GM12878 (cell line): Measurements from ENCODE around the gene AFF1.

Source experiments
- CREM ChIP-seq: IDR thresholded peaks from 2 replicates; pipeline ENCODE4 v1.6.1; 2014; ENCODE audit warnings: antibody characterized with exemption, low read depth
- EZH2 ChIP-seq: IDR thresholded peaks from 2 replicates; pipeline ENCODE4 v1.6.1; 2012; ENCODE audit warnings: low read depth, mild to moderate bottlenecking, control low read depth, inconsistent platforms, low read length, borderline replicate concordance; ENCODE audit not compliant: control insufficient read depth
- HCFC1 ChIP-seq: fragments of 150-350 bp; IDR thresholded peaks from 2 replicates; pipeline ENCODE4 v1.6.1; 2014; ENCODE audit warnings: low read length
- POLR2A ChIP-seq: IDR thresholded peaks from 2 replicates; pipeline ENCODE4 v1.6.1; 2011; ENCODE audit warnings: low read depth, mild to moderate bottlenecking, low read length
- SMARCA5 ChIP-seq: fragments of 450-650 bp; IDR thresholded peaks from 2 replicates; pipeline ENCODE4 v1.6.1; 2017; ENCODE audit warnings: mild to moderate bottlenecking
- SMC3 ChIP-seq: IDR thresholded peaks from 2 replicates; pipeline ENCODE4 v1.6.1; 2011; ENCODE audit warnings: low read length, improper control_type of control experiment, borderline replicate concordance
- TF ChIP-seq, protein P1 (sequence below), 3 experiments: IDR thresholded peaks in 2 of 3; conservative IDR thresholded peaks in 1 of 3; 2 replicates each; pipeline ENCODE4 v1.5.1; 2011; ENCODE audit warnings: low read depth in 3 of 3, low read length in 3 of 3, mild to moderate bottlenecking in 3 of 3, control low read depth in 2 of 3, moderate library complexity in 2 of 3, inconsistent platforms in 1 of 3, mixed read lengths in 1 of 3; ENCODE audit not compliant: control insufficient read depth in 2 of 3, insufficient read depth in 1 of 3; ENCODE audit errors: extremely low read depth in 1 of 3
- TF ChIP-seq, protein P2 (sequence below): IDR thresholded peaks from 2 replicates; pipeline ENCODE4 v1.6.1; 2012; ENCODE audit warnings: low read depth, low read length, improper control_type of control experiment
- TF ChIP-seq, protein P3 (sequence below): IDR thresholded peaks from 2 replicates; pipeline ENCODE4 v1.6.1; 2012; ENCODE audit warnings: mild to moderate bottlenecking, low read depth, low read length

DNA sequence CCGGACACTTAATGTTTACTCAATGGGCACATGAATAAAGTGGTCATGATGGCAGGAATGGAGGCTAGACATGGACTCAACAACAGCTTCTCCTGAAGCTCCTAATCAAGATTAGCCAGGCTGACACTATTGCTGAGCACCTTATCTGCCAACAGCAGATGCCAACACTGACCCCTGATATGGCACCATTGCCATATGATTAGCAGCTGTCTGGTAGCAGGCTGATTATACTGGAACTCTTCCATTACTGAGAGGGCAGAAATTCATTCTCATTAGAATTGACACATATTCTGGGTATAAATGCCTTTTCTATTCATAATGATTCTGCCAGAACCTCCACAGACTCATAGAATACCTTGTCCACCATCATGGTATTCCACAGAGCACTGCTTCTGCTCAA, 18.4 kb upstream of the AFF1 start:
- TF ChIP-seq, protein P1, sequence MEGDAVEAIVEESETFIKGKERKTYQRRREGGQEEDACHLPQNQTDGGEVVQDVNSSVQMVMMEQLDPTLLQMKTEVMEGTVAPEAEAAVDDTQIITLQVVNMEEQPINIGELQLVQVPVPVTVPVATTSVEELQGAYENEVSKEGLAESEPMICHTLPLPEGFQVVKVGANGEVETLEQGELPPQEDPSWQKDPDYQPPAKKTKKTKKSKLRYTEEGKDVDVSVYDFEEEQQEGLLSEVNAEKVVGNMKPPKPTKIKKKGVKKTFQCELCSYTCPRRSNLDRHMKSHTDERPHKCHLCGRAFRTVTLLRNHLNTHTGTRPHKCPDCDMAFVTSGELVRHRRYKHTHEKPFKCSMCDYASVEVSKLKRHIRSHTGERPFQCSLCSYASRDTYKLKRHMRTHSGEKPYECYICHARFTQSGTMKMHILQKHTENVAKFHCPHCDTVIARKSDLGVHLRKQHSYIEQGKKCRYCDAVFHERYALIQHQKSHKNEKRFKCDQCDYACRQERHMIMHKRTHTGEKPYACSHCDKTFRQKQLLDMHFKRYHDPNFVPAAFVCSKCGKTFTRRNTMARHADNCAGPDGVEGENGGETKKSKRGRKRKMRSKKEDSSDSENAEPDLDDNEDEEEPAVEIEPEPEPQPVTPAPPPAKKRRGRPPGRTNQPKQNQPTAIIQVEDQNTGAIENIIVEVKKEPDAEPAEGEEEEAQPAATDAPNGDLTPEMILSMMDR (IDR thresholded peaks at IDR 0.05 in 2 of 3, conservative IDR thresholded peaks at IDR 0.05 in 1 of 3; ENCODE audit: control insufficient read depth in 2 of 3, extremely low read depth in 1 of 3, insufficient read depth in 1 of 3, low read depth in 3 of 3, low read length in 3 of 3): no peak
- no peak for TF ChIP-seq HCFC1
- no peak for TF ChIP-seq EZH2
- TF ChIP-seq CREM: no peak
- TF ChIP-seq, protein P2, sequence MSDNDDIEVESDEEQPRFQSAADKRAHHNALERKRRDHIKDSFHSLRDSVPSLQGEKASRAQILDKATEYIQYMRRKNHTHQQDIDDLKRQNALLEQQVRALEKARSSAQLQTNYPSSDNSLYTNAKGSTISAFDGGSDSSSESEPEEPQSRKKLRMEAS: no peak
- TF ChIP-seq SMC3: no peak
- no peak for TF ChIP-seq POLR2A
- TF ChIP-seq SMARCA5: no peak
- TF ChIP-seq, protein P3, sequence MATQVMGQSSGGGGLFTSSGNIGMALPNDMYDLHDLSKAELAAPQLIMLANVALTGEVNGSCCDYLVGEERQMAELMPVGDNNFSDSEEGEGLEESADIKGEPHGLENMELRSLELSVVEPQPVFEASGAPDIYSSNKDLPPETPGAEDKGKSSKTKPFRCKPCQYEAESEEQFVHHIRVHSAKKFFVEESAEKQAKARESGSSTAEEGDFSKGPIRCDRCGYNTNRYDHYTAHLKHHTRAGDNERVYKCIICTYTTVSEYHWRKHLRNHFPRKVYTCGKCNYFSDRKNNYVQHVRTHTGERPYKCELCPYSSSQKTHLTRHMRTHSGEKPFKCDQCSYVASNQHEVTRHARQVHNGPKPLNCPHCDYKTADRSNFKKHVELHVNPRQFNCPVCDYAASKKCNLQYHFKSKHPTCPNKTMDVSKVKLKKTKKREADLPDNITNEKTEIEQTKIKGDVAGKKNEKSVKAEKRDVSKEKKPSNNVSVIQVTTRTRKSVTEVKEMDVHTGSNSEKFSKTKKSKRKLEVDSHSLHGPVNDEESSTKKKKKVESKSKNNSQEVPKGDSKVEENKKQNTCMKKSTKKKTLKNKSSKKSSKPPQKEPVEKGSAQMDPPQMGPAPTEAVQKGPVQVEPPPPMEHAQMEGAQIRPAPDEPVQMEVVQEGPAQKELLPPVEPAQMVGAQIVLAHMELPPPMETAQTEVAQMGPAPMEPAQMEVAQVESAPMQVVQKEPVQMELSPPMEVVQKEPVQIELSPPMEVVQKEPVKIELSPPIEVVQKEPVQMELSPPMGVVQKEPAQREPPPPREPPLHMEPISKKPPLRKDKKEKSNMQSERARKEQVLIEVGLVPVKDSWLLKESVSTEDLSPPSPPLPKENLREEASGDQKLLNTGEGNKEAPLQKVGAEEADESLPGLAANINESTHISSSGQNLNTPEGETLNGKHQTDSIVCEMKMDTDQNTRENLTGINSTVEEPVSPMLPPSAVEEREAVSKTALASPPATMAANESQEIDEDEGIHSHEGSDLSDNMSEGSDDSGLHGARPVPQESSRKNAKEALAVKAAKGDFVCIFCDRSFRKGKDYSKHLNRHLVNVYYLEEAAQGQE: no peak
